Left renal pelvis (tissue), 4 donors: ENCODE measurements around the gene LFNG. TPM values are rescaled to one million over a fixed set of nuclear protein-coding genes. Genes with fewer than 3 reads are reported as not detected.

Experiments used
- DNase-seq, 4 donors: peaks; one replicate each; pipeline ENCODE4 v3.0.0-alpha.2; 2013; ENCODE audit warnings: low read depth in 4 of 4, low spot score in 3 of 4
- polyA plus RNA-seq, 4 donors: library from polyadenylated mRNA; unstranded; fragments of 120-200 nt; gene quantifications; one replicate each; pipeline ENCODE4 v1.2.1, GENCODE V29; 2013; ENCODE audit not compliant: insufficient read length in 4 of 4

LFNG gene
- polyA plus RNA-seq, 4 donors, result 10.7 to 34.9 (median 28.1) TPM

DNA sequence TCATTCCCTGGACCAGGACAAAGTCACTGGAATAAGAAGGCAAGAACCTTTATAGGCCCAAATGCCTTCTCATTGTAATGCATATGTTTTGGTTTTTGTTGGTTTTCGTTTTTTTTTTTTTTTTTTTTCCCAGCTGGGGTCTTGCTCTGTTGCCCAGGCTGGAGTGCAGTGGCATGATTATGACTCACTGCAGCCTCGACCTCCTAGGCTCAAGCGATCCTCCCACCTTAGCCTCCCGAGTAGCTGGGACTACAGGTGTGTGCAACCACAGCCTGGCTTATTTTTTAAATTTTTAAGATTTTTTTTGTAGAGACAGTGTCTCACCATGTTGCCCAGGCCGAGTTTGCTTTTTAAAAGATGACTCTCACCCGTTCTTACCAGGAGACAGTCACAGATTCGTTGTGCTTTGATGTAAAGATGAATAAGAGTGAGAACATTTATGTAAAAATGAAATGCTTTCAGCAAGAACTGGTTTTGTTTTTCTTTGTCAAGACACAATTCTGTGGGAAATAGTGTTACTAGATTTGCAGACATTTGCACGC, 46.8 kb downstream of the LFNG start:
- DNase-seq, result no peak

DNA sequence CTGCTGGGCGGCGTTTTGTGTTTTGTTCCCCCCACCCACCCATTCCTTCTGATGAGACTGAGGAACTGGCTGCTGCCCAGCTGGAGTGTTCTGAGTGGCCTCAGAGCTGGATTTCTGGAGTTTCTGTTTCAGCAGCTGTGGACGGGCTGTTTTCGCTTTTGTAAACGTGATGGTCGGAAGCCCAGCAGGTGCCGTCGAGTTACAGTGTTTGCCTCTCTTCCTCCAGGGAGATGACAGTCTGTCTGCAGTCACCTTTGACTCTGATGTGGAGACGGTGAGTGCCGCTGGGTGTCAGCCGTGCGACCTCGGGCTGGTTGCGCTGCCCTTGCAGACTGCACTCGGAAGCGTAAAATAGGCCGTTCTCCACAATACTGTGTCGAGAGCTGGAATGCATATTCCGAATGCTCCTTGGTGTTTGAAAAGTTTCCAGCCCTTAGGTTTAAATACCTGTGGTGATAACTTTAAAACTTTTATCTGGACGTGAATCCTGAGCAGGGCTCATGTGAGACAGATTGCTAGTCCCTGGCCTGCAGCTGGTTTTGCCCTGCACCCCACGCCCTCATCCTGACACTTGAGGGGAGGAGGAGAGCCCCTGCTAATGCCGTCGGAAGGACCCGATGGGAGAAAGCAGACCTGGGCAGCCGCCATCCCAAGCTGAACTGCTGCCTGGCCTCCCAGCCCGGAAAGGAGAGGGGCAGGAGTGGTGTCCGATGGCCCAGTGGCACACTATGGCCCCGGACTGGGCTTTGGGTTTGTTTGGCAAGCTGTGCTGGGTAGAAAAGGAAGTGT, 47.5 kb downstream of the LFNG start:
- DNase-seq, result no peak

DNA sequence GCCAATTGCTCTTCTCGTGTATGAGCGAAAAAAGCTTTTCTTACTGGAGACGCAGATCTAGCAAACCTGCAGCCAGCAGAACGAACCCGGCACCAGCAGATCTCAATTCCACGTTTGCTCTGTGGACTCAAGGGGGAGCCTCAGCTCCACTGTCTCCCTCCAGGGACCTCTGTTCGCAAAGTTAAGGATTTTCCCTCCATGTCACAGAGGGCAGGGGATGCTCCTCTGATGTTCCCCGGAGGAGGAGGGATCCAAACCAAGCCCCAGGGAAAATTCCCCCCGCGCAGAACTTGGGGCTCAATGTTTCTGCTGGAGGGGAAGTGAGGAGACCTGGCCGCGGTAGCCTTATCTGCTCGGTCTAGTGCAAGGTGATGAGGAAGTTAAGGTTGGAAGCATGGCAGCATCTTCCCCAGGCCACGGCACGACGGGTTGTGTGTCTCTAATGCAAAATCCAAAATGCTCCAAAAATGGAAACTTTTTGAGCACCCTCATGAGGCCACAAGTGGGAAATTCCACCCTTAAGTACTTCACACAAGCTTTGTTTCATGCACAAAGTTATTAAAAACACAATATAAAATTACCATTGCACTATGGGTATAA, 48.2 kb downstream of the LFNG start:
- no peak for DNase-seq

DNA sequence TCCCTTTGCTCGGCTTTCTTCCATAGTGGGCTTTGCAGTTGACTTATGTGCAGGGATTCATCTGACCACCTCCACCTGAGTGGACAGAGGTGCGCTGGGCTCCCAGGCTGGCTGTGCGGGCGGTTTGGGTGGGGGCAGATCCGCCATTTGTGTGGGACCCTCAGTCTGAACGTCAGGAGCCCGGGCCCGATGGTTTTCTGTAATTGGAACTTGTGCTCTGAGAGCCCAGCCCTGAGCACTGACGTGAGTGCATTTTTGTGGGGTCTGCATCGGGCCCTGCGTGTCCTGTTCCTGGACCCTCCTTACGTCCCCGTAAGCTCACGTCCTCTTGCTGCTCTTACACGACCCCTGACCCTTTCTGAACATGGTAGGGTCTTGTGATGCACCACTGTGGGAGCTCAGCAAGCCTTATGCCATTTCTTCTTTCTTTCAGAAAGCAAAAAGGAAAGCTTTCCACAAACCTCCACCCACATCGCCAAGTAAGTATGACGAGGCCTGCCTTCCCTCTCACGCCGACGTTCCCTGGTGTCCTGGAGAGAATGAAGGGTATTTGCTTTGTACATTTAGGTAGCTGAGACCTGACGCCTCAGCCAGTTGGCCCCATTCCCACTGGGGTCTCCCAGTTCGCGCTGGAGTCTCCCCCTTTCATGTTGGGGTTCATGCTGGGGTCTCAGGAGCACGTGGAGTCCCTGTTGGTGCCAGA, 49.1 kb downstream of the LFNG start:
- DNase-seq, result no peak

DNA sequence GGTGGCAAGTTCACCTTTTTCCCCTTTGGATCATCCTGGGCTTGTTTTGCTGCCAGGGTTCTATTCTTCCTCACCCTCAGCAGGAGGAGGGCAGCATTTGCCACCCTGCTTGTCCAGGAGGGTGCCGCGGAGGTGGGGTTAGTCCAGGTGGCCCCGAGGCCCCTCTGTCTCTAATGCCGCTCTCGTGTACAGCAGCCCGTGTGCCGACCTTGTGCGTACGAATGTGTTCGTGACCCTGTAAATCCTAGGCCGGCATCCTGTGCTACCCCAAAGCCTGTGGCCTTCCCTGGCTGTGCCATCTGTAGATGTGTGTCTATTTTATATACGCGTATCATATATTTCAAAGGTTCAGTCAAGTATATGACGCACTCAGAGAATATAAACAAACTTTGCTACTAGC, 49.8 kb downstream of the LFNG start:
- no peak for DNase-seq

DNA sequence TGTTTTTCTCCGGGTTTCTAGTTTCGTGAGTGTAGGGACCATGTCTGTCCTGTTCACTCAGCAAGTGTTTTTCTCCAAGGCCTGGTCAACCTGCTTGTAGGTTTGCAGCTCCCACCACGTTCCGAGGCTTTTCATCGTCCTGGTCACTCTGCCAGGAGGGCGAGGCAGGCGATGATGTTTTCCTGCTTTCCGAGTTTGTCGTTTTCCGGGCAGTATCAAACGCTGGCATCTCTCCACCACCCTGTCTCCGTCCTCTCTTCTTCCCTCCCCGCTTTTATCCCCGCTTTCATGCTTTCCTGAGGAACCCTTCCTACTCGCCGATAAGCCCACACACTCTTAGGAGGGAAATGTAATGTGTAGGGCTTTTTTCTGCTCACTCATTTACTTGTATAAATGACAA, 50.4 kb downstream of the LFNG start:
- DNase-seq, result no peak

DNA sequence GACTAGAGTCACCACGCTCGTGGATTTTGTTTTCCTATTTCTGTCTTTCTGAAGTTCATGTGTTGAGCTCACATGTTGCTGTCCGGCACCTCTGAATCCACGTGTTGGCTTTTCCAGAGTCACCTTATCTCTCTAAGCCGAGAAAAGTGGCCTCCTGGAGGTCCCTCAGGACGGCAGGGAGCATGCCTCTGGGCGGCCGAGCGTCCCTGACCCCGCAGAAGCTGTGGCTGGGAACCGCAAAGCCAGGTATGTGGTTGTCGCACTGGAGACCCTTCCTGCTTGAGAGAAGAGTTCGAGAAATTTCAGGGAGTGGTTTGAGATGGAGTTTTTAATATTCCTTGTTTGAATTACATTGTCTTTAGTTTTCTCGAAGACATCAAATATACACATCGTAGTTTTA, 51.8 kb downstream of the LFNG start:
- DNase-seq, result no peak

DNA sequence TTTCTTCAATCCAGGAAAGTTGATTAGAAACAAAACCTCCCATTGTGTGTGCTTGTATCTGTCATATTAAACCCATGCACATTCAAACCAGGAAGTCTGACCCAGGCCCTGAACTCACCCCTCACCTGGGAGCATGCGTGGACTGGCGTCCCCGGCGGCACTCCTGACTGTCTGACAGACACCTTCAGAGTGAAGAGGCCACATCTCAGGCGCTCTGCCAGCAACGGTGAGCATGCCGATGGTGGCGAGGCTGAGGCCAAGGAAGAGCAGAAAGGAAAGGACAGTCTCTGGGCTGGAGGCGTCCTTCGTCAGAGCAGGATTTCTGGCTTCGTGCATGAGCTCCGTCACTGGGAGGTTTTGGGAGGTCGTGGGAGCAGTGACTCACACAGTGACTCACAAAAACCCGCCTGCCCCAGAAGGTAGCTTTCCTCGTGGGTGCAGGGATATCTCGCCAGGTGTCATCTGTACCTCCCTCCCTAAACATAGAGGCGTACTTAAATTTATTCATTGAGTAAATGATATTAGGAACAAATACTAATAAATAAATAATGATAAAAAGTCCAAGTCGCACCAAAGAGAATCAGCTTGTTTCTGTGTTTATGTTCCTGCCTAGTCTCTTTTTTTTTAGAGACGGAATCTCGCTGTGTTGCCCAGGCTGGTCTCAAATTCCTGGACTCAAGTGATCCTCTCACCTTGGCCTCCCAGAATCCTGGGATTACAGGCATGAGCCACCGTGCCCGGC, 52.7 kb downstream of the LFNG start:
- no peak for DNase-seq

DNA sequence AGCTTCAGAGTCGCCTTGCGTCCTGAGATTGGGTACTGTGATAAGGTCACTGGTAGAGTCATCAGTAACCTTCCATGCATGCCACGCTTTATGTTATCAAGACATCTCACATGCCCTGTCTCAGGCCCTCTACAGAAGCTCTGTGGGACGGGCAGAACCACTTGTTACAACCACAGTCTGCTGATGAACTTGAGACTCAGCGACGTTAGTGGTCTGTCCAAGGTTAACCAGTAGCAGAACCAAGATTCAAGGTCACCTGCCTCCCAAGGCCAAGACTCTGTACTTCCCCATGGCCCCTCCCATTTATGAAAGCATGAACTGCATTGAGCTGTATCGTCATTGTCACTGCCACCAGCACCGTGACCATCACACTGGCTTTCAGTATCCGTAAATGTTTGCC, 54.2 kb downstream of the LFNG start:
- DNase-seq, result no peak

DNA sequence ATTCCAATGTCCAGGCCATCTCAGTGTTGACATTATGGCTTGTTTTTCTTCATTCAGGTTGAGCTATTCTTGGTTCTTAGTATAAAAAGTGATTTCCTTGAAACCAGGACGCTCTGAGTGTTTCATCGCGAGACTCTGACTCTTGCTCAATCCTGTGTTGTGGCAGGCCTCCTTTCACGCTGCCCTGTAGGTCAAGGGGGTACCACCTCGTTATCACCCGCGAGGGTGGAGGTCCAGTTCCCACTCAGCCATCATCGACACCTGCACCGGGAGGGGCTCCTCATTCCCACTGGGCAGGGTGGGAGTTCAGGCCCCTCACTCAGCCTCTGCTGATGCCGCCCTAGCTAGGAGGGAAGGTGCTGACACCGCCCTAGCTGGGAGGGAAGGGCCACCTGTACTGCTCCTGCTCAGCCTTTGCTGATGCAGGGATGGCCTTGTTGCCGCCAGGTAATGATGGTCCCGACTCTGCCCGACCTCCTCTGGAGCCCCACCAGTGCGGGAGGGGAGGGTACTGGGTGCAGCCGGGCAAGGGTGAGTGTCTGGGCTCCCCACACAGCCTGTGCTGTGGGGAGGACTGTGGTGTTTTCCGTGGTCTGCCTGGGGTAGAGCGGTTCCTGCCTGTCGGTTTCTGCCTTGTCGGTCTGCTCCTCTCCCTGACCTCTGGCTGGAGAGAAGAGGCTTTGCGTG, 55.6 kb downstream of the LFNG start:
- DNase-seq, result no peak

DNA sequence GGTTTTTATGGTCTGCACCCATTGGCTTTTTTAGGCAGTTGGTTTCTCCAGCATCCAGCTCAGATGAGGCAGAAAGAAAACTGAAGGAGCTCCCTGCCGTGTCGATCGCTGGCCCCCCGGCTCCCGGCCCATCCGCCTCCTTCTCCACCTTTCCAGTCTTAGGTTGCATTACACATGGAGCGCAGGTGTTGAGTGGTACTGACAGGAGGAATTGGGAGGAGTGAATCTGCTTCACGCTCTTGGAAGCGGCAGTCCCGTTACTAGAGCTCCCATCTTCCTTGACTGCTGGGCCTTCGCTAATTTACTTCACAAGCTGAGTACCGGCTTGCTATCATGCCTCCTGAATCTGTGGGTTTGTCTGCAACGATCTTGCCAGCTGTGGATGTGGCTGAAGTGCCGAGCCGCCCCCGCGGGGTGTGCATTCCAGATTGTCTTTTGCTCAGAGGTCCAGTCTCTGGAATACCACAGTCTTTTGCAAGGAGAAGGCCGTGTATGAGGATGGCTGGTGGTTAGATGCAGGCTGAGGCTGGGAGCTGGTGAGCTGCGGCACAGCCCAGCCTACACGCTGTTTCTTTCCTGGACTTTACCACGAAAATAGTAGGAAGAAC, 56.3 kb downstream of the LFNG start:
- DNase-seq, result no peak

DNA sequence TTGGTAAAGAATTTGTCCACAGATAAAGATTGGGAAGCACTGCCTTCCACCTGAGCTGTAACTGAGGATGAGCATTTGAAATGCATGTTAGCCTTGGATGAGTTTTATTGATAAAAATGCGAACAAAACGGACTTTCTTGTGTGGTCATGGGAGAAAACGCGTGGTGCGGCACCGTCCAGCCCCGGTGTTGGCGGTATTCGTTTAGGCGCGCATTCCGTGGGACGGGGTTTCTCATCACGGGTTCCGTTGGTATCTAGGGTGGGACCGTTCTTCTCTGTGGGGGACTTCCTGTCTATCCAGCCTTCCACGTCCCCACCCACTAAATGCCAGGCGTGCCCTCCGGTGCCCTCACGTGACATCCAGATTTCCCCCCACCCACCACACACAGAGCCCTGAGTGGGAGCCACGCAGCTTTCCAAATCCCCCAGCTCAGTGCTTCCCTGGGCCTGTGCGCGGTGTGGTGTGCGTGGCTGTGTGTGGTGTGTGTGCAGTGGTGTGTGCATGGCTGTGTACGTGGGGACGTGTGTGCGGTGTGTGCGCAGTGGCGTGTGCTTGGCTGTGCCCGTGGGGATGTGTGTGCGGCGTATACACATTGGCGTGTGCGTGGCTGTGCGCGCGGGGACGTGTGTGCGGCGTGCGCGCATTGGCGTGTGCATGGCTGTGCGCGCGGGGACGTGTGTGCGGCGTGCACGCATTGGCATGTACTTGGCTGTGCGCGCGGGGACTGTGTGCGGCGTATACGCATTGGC, 57.3 kb downstream of the LFNG start:
- DNase-seq, result no peak

Other genes starting within 250 kb of the LFNG start
- gene SNX8, start 205.3 kb upstream of the LFNG start, polyA plus RNA-seq, result 10 to 100 TPM; 26.6 to 43.2 (median 35.4) TPM
- gene EIF3B, start 164.9 kb upstream of the LFNG start, polyA plus RNA-seq, result 100 to 1,000 TPM; 108 to 191 (median 142) TPM
- gene CHST12, start 116.2 kb upstream of the LFNG start, polyA plus RNA-seq, result 10 to 100 TPM in 2 of 4 donors, 1 to 10 TPM in 2; 8.3 to 13.9 (median 11.4) TPM
- gene GRIFIN, start 43.4 kb upstream of the LFNG start, polyA plus RNA-seq, result not detected
- 10 to 100 TPM; 23.1 to 40.9 (median 25.2) TPM for gene BRAT1, start 35.8 kb downstream of the LFNG start, polyA plus RNA-seq
- gene IQCE, start 39.2 kb downstream of the LFNG start, polyA plus RNA-seq, result 10 to 100 TPM; 16.5 to 24.7 (median 19.4) TPM
- 100 to 1,000 TPM in 2 of 4 donors, 10 to 100 TPM in 2; 81.9 to 146 (median 108) TPM for gene TTYH3, start 112.2 kb downstream of the LFNG start, polyA plus RNA-seq
- gene AMZ1, start 168.4 kb downstream of the LFNG start, polyA plus RNA-seq, result under 1 TPM; 0.10 to 0.31 (median 0.16) TPM